ENCODE data around the gene CACNA2D3. TPM values are rescaled to one million over a fixed set of nuclear protein-coding genes. Genes with fewer than 3 reads are reported as not detected.

Gene CACNA2D3
- total RNA-seq, 6 experiments from 2014 or later = 0.14 to 0.23 (median 0.19) TPM; not detected in 2

GRCh38 chr3:54865316-54865715 lies 743.0 kb downstream of the CACNA2D3 start:
- Mint-ChIP-seq H3K4me3 (no peak overlapping the region), H3K4me1 (ENCODE audit: low read depth) (peaks cover 44% of the 10 kb centered on the region), H3K36me3 (ENCODE audit: low read depth) (no peaks in the 10 kb centered on the region), H3K9me3 (no peaks in the 10 kb centered on the region), H3K27me3 (ENCODE audit: insufficient read depth) (no peaks in the 10 kb centered on the region; the same call in 1 of the 2 replicates), H3K27ac (no peak overlapping the region)
- TF ChIP-seq CTCF (IDR thresholded peaks at IDR 0.05) = no peak
- DNase-seq = no peak

GRCh38 chr3:54866251-54866650 lies 743.9 kb downstream of the CACNA2D3 start:
- DNase-seq = no peak

GRCh38 chr3:54870423-54870822 lies 748.1 kb downstream of the CACNA2D3 start:
- H3K36me3 Mint-ChIP-seq (ENCODE audit: low read depth) = no peaks in the 10 kb centered on the region
- TF ChIP-seq CTCF (IDR thresholded peaks at IDR 0.05) = peak; percentile 83
- peak overlapping the region; percentile 33; the same call in 1 of the 2 replicates for H3K4me3 Mint-ChIP-seq
- H3K27me3 Mint-ChIP-seq (ENCODE audit: insufficient read depth) = no peaks in the 10 kb centered on the region; the same call in none of the 2 replicates
- H3K27ac Mint-ChIP-seq = peak overlapping the region; percentile 84
- peak; percentile 97 for DNase-seq
- peaks cover 57% of the 10 kb centered on the region for H3K4me1 Mint-ChIP-seq (ENCODE audit: low read depth)
- H3K9me3 Mint-ChIP-seq = no peaks in the 10 kb centered on the region

More at GRCh38 chr3:54866251-54866650, 743.9 kb downstream of the CACNA2D3 start:
- Mint-ChIP-seq H3K4me3 (no peak overlapping the region), H3K36me3 (ENCODE audit: low read depth) (no peaks in the 10 kb centered on the region), H3K27me3 (ENCODE audit: insufficient read depth) (no peaks in the 10 kb centered on the region; the same call in none of the 2 replicates), H3K27ac (no peak overlapping the region), H3K4me1 (ENCODE audit: low read depth) (peaks cover 47% of the 10 kb centered on the region), H3K9me3 (no peaks in the 10 kb centered on the region)
- TF ChIP-seq CTCF (IDR thresholded peaks at IDR 0.05) = no peak

GRCh38 chr3:54871867-54872266 lies 749.5 kb downstream of the CACNA2D3 start:
- no peaks in the 10 kb centered on the region; the same call in none of the 2 replicates for H3K27me3 Mint-ChIP-seq (ENCODE audit: insufficient read depth)
- H3K9me3 Mint-ChIP-seq = no peaks in the 10 kb centered on the region
- H3K4me1 Mint-ChIP-seq (ENCODE audit: low read depth) = peaks cover 62% of the 10 kb centered on the region
- TF ChIP-seq CTCF (IDR thresholded peaks at IDR 0.05) = no peak
- no peaks in the 10 kb centered on the region for H3K36me3 Mint-ChIP-seq (ENCODE audit: low read depth)
- H3K4me3 Mint-ChIP-seq = no peak overlapping the region
- DNase-seq = no peak
- H3K27ac Mint-ChIP-seq = no peak overlapping the region

GRCh38 chr3:54873059-54874010 lies 751.0 kb downstream of the CACNA2D3 start:
- Mint-ChIP-seq H3K9me3 (no peaks in the 10 kb centered on the region), H3K27me3 (ENCODE audit: insufficient read depth) (no peaks in the 10 kb centered on the region; the same call in none of the 2 replicates), H3K4me1 (ENCODE audit: low read depth) (peaks cover 77% of the 10 kb centered on the region), H3K4me3 (no peak overlapping the region), H3K27ac (no peak overlapping the region), H3K36me3 (ENCODE audit: low read depth) (no peaks in the 10 kb centered on the region)
- TF ChIP-seq CTCF (IDR thresholded peaks at IDR 0.05) = no peak
- no peak for DNase-seq
